ENCODE results near the gene XKR7. TPM values are rescaled to one million over a fixed set of nuclear protein-coding genes. Genes with fewer than 3 reads are reported as not detected.
A peak's percentile ranks its signal among the peaks of the same experiment; 100 is the strongest.

XKR7 gene
- polyA plus RNA-seq, 1 donor (not counting 4 experiments of a cell fraction or from before 2014, with no cell fraction given), result not detected

DNA sequence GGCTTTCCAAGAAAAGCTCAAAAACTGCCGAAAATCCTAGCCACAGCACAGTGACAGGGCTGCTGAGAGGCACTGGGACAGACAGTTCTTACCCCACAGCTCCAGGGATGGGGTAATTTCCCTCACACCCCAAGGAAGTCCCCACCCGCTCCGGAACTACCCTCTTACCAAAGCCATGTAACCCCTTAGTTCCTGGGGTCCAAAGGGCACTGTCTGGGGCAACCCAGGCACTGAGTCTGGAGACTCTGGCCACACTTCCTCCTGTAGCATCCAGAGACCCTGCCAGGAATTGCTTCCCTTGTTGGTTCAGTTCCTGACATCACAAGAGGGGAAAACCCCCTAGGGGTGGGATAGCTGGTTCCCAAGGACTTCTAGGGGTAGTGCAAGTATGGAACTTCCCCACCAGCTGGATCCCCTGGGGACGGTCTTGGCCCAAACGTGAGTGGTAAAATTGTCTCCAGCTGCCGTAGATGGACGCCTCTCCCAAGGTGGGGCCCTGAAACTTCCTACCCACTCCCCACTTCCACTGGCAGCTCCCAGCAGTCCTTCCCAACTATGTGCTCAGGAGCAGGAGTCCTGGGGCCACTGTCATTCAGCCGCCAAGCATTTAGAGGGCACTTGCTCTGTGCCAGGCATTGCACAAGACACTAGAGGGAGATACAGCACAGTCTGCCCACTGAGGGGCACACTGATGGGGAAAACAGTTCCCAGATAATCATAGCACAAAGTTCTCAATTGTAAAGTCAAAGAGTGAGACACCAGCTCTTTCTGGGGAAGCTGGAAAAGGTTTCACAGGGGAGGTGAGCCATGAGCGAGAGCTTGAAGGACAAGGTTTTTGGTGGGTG lies 66.9 kb downstream of the XKR7 start:
- no peak for DNase-seq (ENCODE audit: low read depth, low spot score)
- peaks cover 42% of the 10 kb centered on the region for H3K27me3 ChIP-seq (ENCODE audit: control insufficient read depth, extremely low read depth, insufficient read depth, low read length)
- no peaks in the 10 kb centered on the region for H3K36me3 ChIP-seq (ENCODE audit: control insufficient read depth in 2 of 2, extremely low read depth in 1 of 2, insufficient read depth in 2 of 2, low read length in 2 of 2)

DNA sequence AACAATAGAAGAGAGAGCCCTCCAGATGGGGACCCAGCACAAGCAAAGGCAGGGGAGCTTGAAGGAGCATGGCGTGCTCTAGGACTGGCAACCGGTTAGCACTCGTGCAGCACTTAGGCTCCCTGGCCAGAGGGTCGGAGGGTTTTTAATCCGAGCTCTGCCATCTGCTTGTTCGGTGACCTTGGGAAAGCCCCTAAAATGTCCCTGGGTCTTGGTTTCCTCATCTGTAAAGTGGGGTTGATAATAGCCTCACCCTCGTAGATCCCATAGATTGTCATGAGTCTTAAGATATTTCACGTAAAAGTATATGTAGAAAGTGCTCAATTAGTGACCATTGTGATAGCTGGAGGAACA lies 67.5 kb downstream of the XKR7 start:
- TF ChIP-seq, protein P1, sequence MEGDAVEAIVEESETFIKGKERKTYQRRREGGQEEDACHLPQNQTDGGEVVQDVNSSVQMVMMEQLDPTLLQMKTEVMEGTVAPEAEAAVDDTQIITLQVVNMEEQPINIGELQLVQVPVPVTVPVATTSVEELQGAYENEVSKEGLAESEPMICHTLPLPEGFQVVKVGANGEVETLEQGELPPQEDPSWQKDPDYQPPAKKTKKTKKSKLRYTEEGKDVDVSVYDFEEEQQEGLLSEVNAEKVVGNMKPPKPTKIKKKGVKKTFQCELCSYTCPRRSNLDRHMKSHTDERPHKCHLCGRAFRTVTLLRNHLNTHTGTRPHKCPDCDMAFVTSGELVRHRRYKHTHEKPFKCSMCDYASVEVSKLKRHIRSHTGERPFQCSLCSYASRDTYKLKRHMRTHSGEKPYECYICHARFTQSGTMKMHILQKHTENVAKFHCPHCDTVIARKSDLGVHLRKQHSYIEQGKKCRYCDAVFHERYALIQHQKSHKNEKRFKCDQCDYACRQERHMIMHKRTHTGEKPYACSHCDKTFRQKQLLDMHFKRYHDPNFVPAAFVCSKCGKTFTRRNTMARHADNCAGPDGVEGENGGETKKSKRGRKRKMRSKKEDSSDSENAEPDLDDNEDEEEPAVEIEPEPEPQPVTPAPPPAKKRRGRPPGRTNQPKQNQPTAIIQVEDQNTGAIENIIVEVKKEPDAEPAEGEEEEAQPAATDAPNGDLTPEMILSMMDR (optimal IDR thresholded peaks at IDR 0.05 in 1 of 3, IDR thresholded peaks at IDR 0.05 in 1 of 3, conservative IDR thresholded peaks at IDR 0.05 in 1 of 3; ENCODE audit: extremely low read depth in 1 of 3, insufficient read depth in 2 of 3, low read length in 3 of 3), result no peak
- TF ChIP-seq EZH2 (IDR thresholded peaks at IDR 0.05; ENCODE audit: low read length), result no peak
- Histone ChIP-seq H3K27ac (ENCODE audit: control insufficient read depth, insufficient read depth, low read length) (no peak overlapping the region), H3K9ac (ENCODE audit: control insufficient read depth, extremely low read depth, insufficient read depth, low read length) (no peak overlapping the region), H3K4me3 (ENCODE audit: control insufficient read depth in 2 of 3, extremely low read depth in 1 of 3, insufficient read depth in 2 of 3, low read depth in 1 of 3, low read length in 3 of 3) (no peak overlapping the region), H3K4me1 (ENCODE audit: control insufficient read depth, extremely low read depth, insufficient read depth, low read length) (peaks cover 3% of the 10 kb centered on the region), H3K9me1 (ENCODE audit: control insufficient read depth, extremely low read depth, insufficient read depth, low read length) (no peaks in the 10 kb centered on the region), H2AFZ (ENCODE audit: control insufficient read depth, low read length) (no peak overlapping the region), H3K79me2 (ENCODE audit: control insufficient read depth, insufficient read depth, low read length) (no peaks in the 10 kb centered on the region), H3K4me2 (ENCODE audit: control insufficient read depth, extremely low read depth, insufficient read depth, low read depth, low read length) (no peak overlapping the region), H3K27me3 (ENCODE audit: control insufficient read depth, extremely low read depth, insufficient read depth, low read length) (peaks cover 40% of the 10 kb centered on the region), H4K20me1 (ENCODE audit: control insufficient read depth, extremely low read depth, insufficient read depth, low read length) (no peaks in the 10 kb centered on the region), H3K9me3 (ENCODE audit: control insufficient read depth, low read depth, low read length) (no peaks in the 10 kb centered on the region), H3K36me3 (ENCODE audit: control insufficient read depth in 2 of 2, extremely low read depth in 1 of 2, insufficient read depth in 2 of 2, low read length in 2 of 2) (no peaks in the 10 kb centered on the region)
- DNase-seq (ENCODE audit: low read depth, low spot score) (no peak), FAIRE-seq (no peak)
- dilution Hi-C loops (cut with MboI; ENCODE audit: extremely low pct_ligation_motif_present, low sequenced_read_pairs), result no loop called here

More for the DNA sequence above, 66.9 kb downstream of the XKR7 start:
- H3K4me1 ChIP-seq (ENCODE audit: control insufficient read depth, extremely low read depth, insufficient read depth, low read length), result no peaks in the 10 kb centered on the region
- H3K9me1 ChIP-seq (ENCODE audit: control insufficient read depth, extremely low read depth, insufficient read depth, low read length), result no peaks in the 10 kb centered on the region
- dilution Hi-C loops (cut with MboI; ENCODE audit: extremely low pct_ligation_motif_present, low sequenced_read_pairs), result no loop called here
- no peak overlapping the region for H3K4me3 ChIP-seq (ENCODE audit: control insufficient read depth in 2 of 3, extremely low read depth in 1 of 3, insufficient read depth in 2 of 3, low read depth in 1 of 3, low read length in 3 of 3)
- H3K79me2 ChIP-seq (ENCODE audit: control insufficient read depth, insufficient read depth, low read length), result no peaks in the 10 kb centered on the region
- H3K9me3 ChIP-seq (ENCODE audit: control insufficient read depth, low read depth, low read length), result no peaks in the 10 kb centered on the region
- H3K9ac ChIP-seq (ENCODE audit: control insufficient read depth, extremely low read depth, insufficient read depth, low read length), result no peak overlapping the region
- no peak overlapping the region for H3K27ac ChIP-seq (ENCODE audit: control insufficient read depth, insufficient read depth, low read length)
- TF ChIP-seq, protein P1 (optimal IDR thresholded peaks at IDR 0.05 in 1 of 3, IDR thresholded peaks at IDR 0.05 in 1 of 3, conservative IDR thresholded peaks at IDR 0.05 in 1 of 3; ENCODE audit: extremely low read depth in 1 of 3, insufficient read depth in 2 of 3, low read length in 3 of 3), result peak in 2 of 3 experiments; percentile 3 to 46
- no peak for TF ChIP-seq EZH2 (IDR thresholded peaks at IDR 0.05; ENCODE audit: low read length)
- no peak overlapping the region for H2AFZ ChIP-seq (ENCODE audit: control insufficient read depth, low read length)
- H3K4me2 ChIP-seq (ENCODE audit: control insufficient read depth, extremely low read depth, insufficient read depth, low read depth, low read length), result no peak overlapping the region
- FAIRE-seq, result no peak
- no peaks in the 10 kb centered on the region for H4K20me1 ChIP-seq (ENCODE audit: control insufficient read depth, extremely low read depth, insufficient read depth, low read length)

Measured in keratinocyte (primary cell).